Measurements from ENCODE around the gene RNF26. TPM values are rescaled to one million over a fixed set of nuclear protein-coding genes. Genes with fewer than 3 reads are reported as not detected.

The RNF26 gene
- total RNA-seq, 2 donors from 2014 or later: 51.8 to 76.3 TPM

- peak; percentile 96 for DNase-seq
- Histone ChIP-seq H3K4me1 (ENCODE audit: control insufficient read depth, insufficient read depth, low read length) (peaks cover 12% of the 10 kb centered on the region), H3K36me3 (ENCODE audit: control insufficient read depth, insufficient read depth, low read length) (no peaks in the 10 kb centered on the region), H3K4me3 (ENCODE audit: low read length) (no peak overlapping the region), H3K27me3 (ENCODE audit: control insufficient read depth, insufficient read depth, low read length, poor library complexity, severe bottlenecking) (no peaks in the 10 kb centered on the region), H3K27ac (ENCODE audit: low read depth, low read length) (no peak overlapping the region), H3K9ac (ENCODE audit: extremely low read depth, low read length, poor library complexity, severe bottlenecking) (no peak overlapping the region), H3K9me3 (ENCODE audit: control insufficient read depth, low read length) (no peaks in the 10 kb centered on the region)
- 49 to 55% methylated on average over 4 to 8 of the region's 8 CpGs for WGBS, 2 experiments (ENCODE audit: insufficient coverage in 1 of 2, insufficient read length in 1 of 2)
- Mint-ChIP-seq H3K9me3 (no peaks in the 10 kb centered on the region), H3K36me3 (ENCODE audit: low read depth) (no peaks in the 10 kb centered on the region), H3K27me3 (ENCODE audit: insufficient read depth) (no peaks in the 10 kb centered on the region), H3K4me3 (no peak overlapping the region), H3K4me1 (peaks cover 26% of the 10 kb centered on the region), H3K27ac (no peak overlapping the region)
- TF ChIP-seq CTCF (conservative IDR thresholded peaks at IDR 0.05): peak; percentile 91
Measured at GRCh38 chr11:119323532-119324033, 10.7 kb upstream of the RNF26 start.

- H3K27me3 Mint-ChIP-seq (ENCODE audit: insufficient read depth): no peaks in the 10 kb centered on the region
- 90 to 91% methylated on average over 3 to 4 of the region's 4 CpGs for WGBS, 2 experiments (ENCODE audit: insufficient coverage in 1 of 2, insufficient read length in 1 of 2)
- no peak overlapping the region for H3K27ac Mint-ChIP-seq
Measured at GRCh38 chr11:119324189-119324588, 10.1 kb upstream of the RNF26 start.

GRCh38 chr11:119329320-119329719 lies 5.0 kb upstream of the RNF26 start:
- Histone ChIP-seq H3K4me1 (ENCODE audit: control insufficient read depth, insufficient read depth, low read length) (no peaks in the 10 kb centered on the region), H3K27me3 (ENCODE audit: control insufficient read depth, insufficient read depth, low read length, poor library complexity, severe bottlenecking) (no peaks in the 10 kb centered on the region), H3K4me3 (ENCODE audit: low read length) (no peak overlapping the region), H3K36me3 (ENCODE audit: control insufficient read depth, insufficient read depth, low read length) (no peaks in the 10 kb centered on the region), H3K9me3 (ENCODE audit: control insufficient read depth, low read length) (no peaks in the 10 kb centered on the region), H3K27ac (ENCODE audit: low read depth, low read length) (no peak overlapping the region), H3K9ac (ENCODE audit: extremely low read depth, low read length, poor library complexity, severe bottlenecking) (no peak overlapping the region)
- H3K4me3 Mint-ChIP-seq: no peak overlapping the region
- 88 to 97% methylated on average over 2 of the region's 2 CpGs for WGBS, 2 experiments (ENCODE audit: insufficient coverage in 1 of 2, insufficient read length in 1 of 2)
- peaks cover 8% of the 10 kb centered on the region for H3K27me3 Mint-ChIP-seq (ENCODE audit: insufficient read depth)
- TF ChIP-seq CTCF (conservative IDR thresholded peaks at IDR 0.05): no peak
- no peak for DNase-seq
- no peaks in the 10 kb centered on the region for H3K9me3 Mint-ChIP-seq
- peaks cover 3% of the 10 kb centered on the region for H3K4me1 Mint-ChIP-seq
- no peak overlapping the region for H3K27ac Mint-ChIP-seq
- H3K36me3 Mint-ChIP-seq (ENCODE audit: low read depth): no peaks in the 10 kb centered on the region

More at GRCh38 chr11:119324189-119324588, 10.1 kb upstream of the RNF26 start:
- no peak overlapping the region for H3K9ac ChIP-seq (ENCODE audit: extremely low read depth, low read length, poor library complexity, severe bottlenecking)
- Mint-ChIP-seq H3K4me3 (no peak overlapping the region), H3K9me3 (no peaks in the 10 kb centered on the region), H3K36me3 (ENCODE audit: low read depth) (no peaks in the 10 kb centered on the region), H3K4me1 (peaks cover 20% of the 10 kb centered on the region)
- H3K4me3 ChIP-seq (ENCODE audit: low read length): no peak overlapping the region
- H3K9me3 ChIP-seq (ENCODE audit: control insufficient read depth, low read length): no peaks in the 10 kb centered on the region
- TF ChIP-seq CTCF (conservative IDR thresholded peaks at IDR 0.05): no peak
- H3K27ac ChIP-seq (ENCODE audit: low read depth, low read length): no peak overlapping the region
- no peaks in the 10 kb centered on the region for H3K27me3 ChIP-seq (ENCODE audit: control insufficient read depth, insufficient read depth, low read length, poor library complexity, severe bottlenecking)
- peaks cover 6% of the 10 kb centered on the region for H3K4me1 ChIP-seq (ENCODE audit: control insufficient read depth, insufficient read depth, low read length)
- H3K36me3 ChIP-seq (ENCODE audit: control insufficient read depth, insufficient read depth, low read length): no peaks in the 10 kb centered on the region
- no peak for DNase-seq
